ENCODE data around the gene ARHGAP22. TPM values are rescaled to one million over a fixed set of nuclear protein-coding genes. Genes with fewer than 3 reads are reported as not detected.

Gene ARHGAP22
- total RNA-seq, 1 experiment from 2014 or later: 9.9 TPM

DNA sequence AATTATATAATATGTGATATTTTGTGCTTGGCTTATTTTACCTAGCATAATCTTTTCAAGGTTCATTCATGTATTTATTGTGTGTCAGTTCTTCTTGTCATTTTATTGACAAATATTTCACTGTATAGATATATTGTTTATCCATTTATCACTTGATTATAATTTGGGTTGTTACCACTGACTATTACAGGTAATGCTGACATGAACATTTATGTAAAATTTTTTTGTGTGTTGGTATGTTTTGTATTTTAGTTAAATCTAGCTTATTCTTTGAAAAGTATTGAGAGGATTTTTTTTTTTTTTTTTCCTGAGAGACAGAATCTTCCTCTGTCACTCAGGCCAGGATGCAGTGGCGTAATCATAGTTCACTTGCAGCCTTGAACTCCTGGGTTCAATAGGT, 190.7 kb downstream of the ARHGAP22 start:
- no peak for DNase-seq (ENCODE audit: low read depth, low spot score)
- Histone ChIP-seq H3K36me3 (ENCODE audit: control insufficient read depth in 1 of 2, insufficient read depth in 2 of 2, low read length in 2 of 2) (peaks cover 0 to 10% of the 10 kb centered on the region in 2 experiments; a peak in 1 of 4 replicates), H3K9me3 (ENCODE audit: control insufficient read depth in 1 of 2, insufficient read depth in 1 of 2, low read depth in 1 of 2, low read length in 2 of 2) (no peaks in the 10 kb centered on the region), H3K9ac (ENCODE audit: low read length) (no peak overlapping the region), H3K9me2 (ENCODE audit: insufficient read depth) (no peaks in the 10 kb centered on the region), H2AFZ (ENCODE audit: low read depth, low read length, poor library complexity, severe bottlenecking) (no peak overlapping the region), H3K27me3 (ENCODE audit: insufficient read depth, low read length) (no peaks in the 10 kb centered on the region), H3K79me2 (ENCODE audit: insufficient read depth, low read length) (no peaks in the 10 kb centered on the region), H3K4me2 (ENCODE audit: low read length) (no peak overlapping the region), H4K20me1 (ENCODE audit: insufficient read depth) (no peaks in the 10 kb centered on the region), H3K4me1 (ENCODE audit: control insufficient read depth in 1 of 2, insufficient read depth in 2 of 2, low read length in 2 of 2) (no peaks in the 10 kb centered on the region), H3K4me3 (replicated peaks in 1 of 2; ENCODE audit: low read depth in 1 of 2, low read length in 2 of 2) (no peak overlapping the region), H3K27ac (ENCODE audit: low read depth, low read length) (no peak overlapping the region)
- CTCF ChIA-PET: interaction anchor here (0.7 kb wide), 1 partner anchor 171 kb away, joined by 3 read pairs; no protein-coding TSS in a partner anchor
- intact Hi-C loops (cut with micrococcal nuclease): no loop called here
- no peak for ATAC-seq
- RAD21 ChIA-PET (ENCODE audit: low non-redundant PET in 1 of 2, low total read pairs in 2 of 2, uncharacterized antibody in 2 of 2, unreplicated experiment in 2 of 2): no interaction called here
- no TSS peak for BruUV-seq (replicated peaks)
- POLR2A ChIA-PET: no interaction called here
- TF ChIP-seq POLR2A (IDR thresholded peaks at IDR 0.05; ENCODE audit: borderline replicate concordance, extremely low read depth, insufficient read depth, insufficient read length) (no peak), ELF1 (IDR thresholded peaks at IDR 0.05; ENCODE audit: borderline replicate concordance, low read depth) (no peak), SIN3A (IDR thresholded peaks at IDR 0.05; ENCODE audit: low read depth) (no peak), EZH2 (IDR thresholded peaks at IDR 0.05) (no peak)
- TF ChIP-seq, protein P1, sequence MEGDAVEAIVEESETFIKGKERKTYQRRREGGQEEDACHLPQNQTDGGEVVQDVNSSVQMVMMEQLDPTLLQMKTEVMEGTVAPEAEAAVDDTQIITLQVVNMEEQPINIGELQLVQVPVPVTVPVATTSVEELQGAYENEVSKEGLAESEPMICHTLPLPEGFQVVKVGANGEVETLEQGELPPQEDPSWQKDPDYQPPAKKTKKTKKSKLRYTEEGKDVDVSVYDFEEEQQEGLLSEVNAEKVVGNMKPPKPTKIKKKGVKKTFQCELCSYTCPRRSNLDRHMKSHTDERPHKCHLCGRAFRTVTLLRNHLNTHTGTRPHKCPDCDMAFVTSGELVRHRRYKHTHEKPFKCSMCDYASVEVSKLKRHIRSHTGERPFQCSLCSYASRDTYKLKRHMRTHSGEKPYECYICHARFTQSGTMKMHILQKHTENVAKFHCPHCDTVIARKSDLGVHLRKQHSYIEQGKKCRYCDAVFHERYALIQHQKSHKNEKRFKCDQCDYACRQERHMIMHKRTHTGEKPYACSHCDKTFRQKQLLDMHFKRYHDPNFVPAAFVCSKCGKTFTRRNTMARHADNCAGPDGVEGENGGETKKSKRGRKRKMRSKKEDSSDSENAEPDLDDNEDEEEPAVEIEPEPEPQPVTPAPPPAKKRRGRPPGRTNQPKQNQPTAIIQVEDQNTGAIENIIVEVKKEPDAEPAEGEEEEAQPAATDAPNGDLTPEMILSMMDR (IDR thresholded peaks at IDR 0.05 in 2 of 3, conservative IDR thresholded peaks at IDR 0.05 in 1 of 3; ENCODE audit: borderline replicate concordance in 1 of 3, insufficient read depth in 1 of 3, low read depth in 2 of 3, low read length in 2 of 3): no peak
- TF ChIP-seq, protein P2, sequence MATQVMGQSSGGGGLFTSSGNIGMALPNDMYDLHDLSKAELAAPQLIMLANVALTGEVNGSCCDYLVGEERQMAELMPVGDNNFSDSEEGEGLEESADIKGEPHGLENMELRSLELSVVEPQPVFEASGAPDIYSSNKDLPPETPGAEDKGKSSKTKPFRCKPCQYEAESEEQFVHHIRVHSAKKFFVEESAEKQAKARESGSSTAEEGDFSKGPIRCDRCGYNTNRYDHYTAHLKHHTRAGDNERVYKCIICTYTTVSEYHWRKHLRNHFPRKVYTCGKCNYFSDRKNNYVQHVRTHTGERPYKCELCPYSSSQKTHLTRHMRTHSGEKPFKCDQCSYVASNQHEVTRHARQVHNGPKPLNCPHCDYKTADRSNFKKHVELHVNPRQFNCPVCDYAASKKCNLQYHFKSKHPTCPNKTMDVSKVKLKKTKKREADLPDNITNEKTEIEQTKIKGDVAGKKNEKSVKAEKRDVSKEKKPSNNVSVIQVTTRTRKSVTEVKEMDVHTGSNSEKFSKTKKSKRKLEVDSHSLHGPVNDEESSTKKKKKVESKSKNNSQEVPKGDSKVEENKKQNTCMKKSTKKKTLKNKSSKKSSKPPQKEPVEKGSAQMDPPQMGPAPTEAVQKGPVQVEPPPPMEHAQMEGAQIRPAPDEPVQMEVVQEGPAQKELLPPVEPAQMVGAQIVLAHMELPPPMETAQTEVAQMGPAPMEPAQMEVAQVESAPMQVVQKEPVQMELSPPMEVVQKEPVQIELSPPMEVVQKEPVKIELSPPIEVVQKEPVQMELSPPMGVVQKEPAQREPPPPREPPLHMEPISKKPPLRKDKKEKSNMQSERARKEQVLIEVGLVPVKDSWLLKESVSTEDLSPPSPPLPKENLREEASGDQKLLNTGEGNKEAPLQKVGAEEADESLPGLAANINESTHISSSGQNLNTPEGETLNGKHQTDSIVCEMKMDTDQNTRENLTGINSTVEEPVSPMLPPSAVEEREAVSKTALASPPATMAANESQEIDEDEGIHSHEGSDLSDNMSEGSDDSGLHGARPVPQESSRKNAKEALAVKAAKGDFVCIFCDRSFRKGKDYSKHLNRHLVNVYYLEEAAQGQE (IDR thresholded peaks at IDR 0.05; ENCODE audit: low read depth): no peak

Data from HCT116 (cell line).